WTC11 (cell line): ENCODE data around the gene LRRC8A. TPM values are rescaled to one million over a fixed set of nuclear protein-coding genes. Genes with fewer than 3 reads are reported as not detected.

Experiments used
- ATAC-seq: fragments of 200-7000 bp; cut with Tn5 transposase; 2 replicates; pipeline ENCODE4 v1.10.0; 2021; ENCODE audit warnings: mild to moderate bottlenecking, moderate library complexity
- CTCF ChIA-PET: fragments of 300-600 bp; sonication (Branson Sonifier 250); formaldehyde crosslinking; loops from one replicate; lab custom pipeline; 2021; ENCODE audit warnings: antibody characterized with exemption; lab: Charles Lee
- POLR2A ChIA-PET: fragments of 350-600 bp; sonication (Branson Sonifier 250); formaldehyde crosslinking; loops from one replicate; lab custom pipeline; 2021; ENCODE audit warnings: antibody characterized with exemption; lab: Charles Lee
- DNase-seq: peaks from one replicate; pipeline ENCODE4 v3.0.0; 2021; ENCODE audit warnings: low spot score
- H3K27ac Mint-ChIP-seq: 2 replicates; pipeline ENCODE4 v1.8.0; 2021; ENCODE audit warnings: mixed read lengths
- H3K27me3 Mint-ChIP-seq: 2 replicates; pipeline ENCODE4 v1.8.0; 2021; ENCODE audit warnings: low read depth, mild to moderate bottlenecking, moderate library complexity, mixed read lengths
- H3K36me3 Mint-ChIP-seq: 2 replicates; pipeline ENCODE4 v1.8.0; 2021; ENCODE audit warnings: mixed read lengths
- H3K4me1 Mint-ChIP-seq: 2 replicates; pipeline ENCODE4 v1.8.0; 2022; ENCODE audit warnings: mixed read lengths
- H3K4me3 Mint-ChIP-seq: 2 replicates; pipeline ENCODE4 v1.8.0; 2021; ENCODE audit warnings: mild to moderate bottlenecking, moderate library complexity, mixed read lengths
- H3K9me3 Mint-ChIP-seq: 2 replicates; pipeline ENCODE4 v1.8.0; 2021; ENCODE audit warnings: mixed read lengths
- ETV6 ChIP-seq: sonication (generic); formaldehyde crosslinking; IDR thresholded peaks from 2 replicates; pipeline ENCODE4 v1.8.1; 2022; ENCODE audit warnings: mild to moderate bottlenecking, missing genetic modification reagents
- FOXP1 ChIP-seq: sonication (generic); formaldehyde crosslinking; IDR thresholded peaks from 2 replicates; pipeline ENCODE4 v1.8.0; 2022; ENCODE audit warnings: missing genetic modification reagents, mild to moderate bottlenecking, moderate library complexity, borderline replicate concordance
- IRF2 ChIP-seq: sonication (generic); formaldehyde crosslinking; IDR thresholded peaks from 2 replicates; pipeline ENCODE4 v1.8.0; 2022; ENCODE audit warnings: low read depth, missing genetic modification reagents, borderline replicate concordance
- MXD4 ChIP-seq: fragments of 250-450 bp; sonication (Bioruptor Pico); IDR thresholded peaks from 2 replicates; pipeline ENCODE4 v1.8.0; 2021; ENCODE audit warnings: mild to moderate bottlenecking, moderate library complexity, borderline replicate concordance
- RELA ChIP-seq: sonication (generic); formaldehyde crosslinking; IDR thresholded peaks from 2 replicates; pipeline ENCODE4 v1.8.1; 2022; ENCODE audit warnings: missing genetic modification reagents, mild to moderate bottlenecking, borderline replicate concordance
- SMAD3 ChIP-seq: sonication (generic); formaldehyde crosslinking; IDR thresholded peaks from 2 replicates; pipeline ENCODE4 v1.8.0; 2022; ENCODE audit warnings: missing genetic modification reagents, mild to moderate bottlenecking, borderline replicate concordance
- SOX15 ChIP-seq: fragments of 250-450 bp; sonication (Bioruptor Pico); IDR thresholded peaks from 2 replicates; pipeline ENCODE4 v1.9.0; 2021; ENCODE audit warnings: mild to moderate bottlenecking
- SP1 ChIP-seq: sonication (generic); formaldehyde crosslinking; conservative IDR thresholded peaks from 2 replicates; pipeline ENCODE4 v1.8.1; 2022; ENCODE audit warnings: missing genetic modification reagents
- TCF7 ChIP-seq: sonication (generic); formaldehyde crosslinking; IDR thresholded peaks from 2 replicates; pipeline ENCODE4 v1.8.0; 2022; ENCODE audit warnings: mild to moderate bottlenecking, low read depth, missing genetic modification reagents, moderate library complexity
- TEAD1 ChIP-seq: sonication (generic); formaldehyde crosslinking; IDR thresholded peaks from 2 replicates; pipeline ENCODE4 v1.8.0; 2022; ENCODE audit warnings: mild to moderate bottlenecking, missing genetic modification reagents
- ZBTB21 ChIP-seq: sonication (generic); formaldehyde crosslinking; IDR thresholded peaks from 2 replicates; pipeline ENCODE4 v1.8.1; 2023; ENCODE audit warnings: mild to moderate bottlenecking, missing genetic modification reagents, borderline replicate concordance
- ZNF138 ChIP-seq: sonication (generic); formaldehyde crosslinking; conservative IDR thresholded peaks from 2 replicates; pipeline ENCODE4 v1.8.1; 2022; ENCODE audit warnings: mild to moderate bottlenecking, moderate library complexity, missing genetic modification reagents
- ZNF219 ChIP-seq: sonication (generic); formaldehyde crosslinking; IDR thresholded peaks from 2 replicates; pipeline ENCODE4 v1.8.0; 2023; ENCODE audit warnings: missing genetic modification reagents, mild to moderate bottlenecking, borderline replicate concordance
- ZNF317 ChIP-seq: sonication (generic); formaldehyde crosslinking; IDR thresholded peaks from 2 replicates; pipeline ENCODE4 v1.8.1; 2023; ENCODE audit warnings: low read depth, mild to moderate bottlenecking, moderate library complexity, missing genetic modification reagents, borderline replicate concordance
- ZNF396 ChIP-seq: fragments of 250-450 bp; sonication (Bioruptor Pico); IDR thresholded peaks from 2 replicates; pipeline ENCODE4 v1.8.0; 2021; ENCODE audit warnings: mild to moderate bottlenecking, moderate library complexity, borderline replicate concordance
- total RNA-seq: library from RNA; stranded (reverse); gene quantifications from 3 replicates; pipeline ENCODE4 v1.2.3, GENCODE V29; 2021
- TF ChIP-seq, protein P1 (sequence below): sonication (generic); formaldehyde crosslinking; IDR thresholded peaks from 2 replicates; pipeline ENCODE4 v1.8.0; 2022; ENCODE audit warnings: mild to moderate bottlenecking, missing genetic modification reagents
- TF ChIP-seq, protein P2 (sequence below): sonication (generic); formaldehyde crosslinking; IDR thresholded peaks from 2 replicates; pipeline ENCODE4 v1.8.0; 2022; ENCODE audit warnings: mild to moderate bottlenecking, missing genetic modification reagents
- TF ChIP-seq, protein P3 (sequence below): sonication (generic); formaldehyde crosslinking; IDR thresholded peaks from 2 replicates; pipeline ENCODE4 v1.8.1; 2022; ENCODE audit warnings: mild to moderate bottlenecking, moderate library complexity, missing genetic modification reagents
- TF ChIP-seq, protein P4 (sequence below): fragments of 250-450 bp; sonication (Bioruptor Pico); IDR thresholded peaks from 2 replicates; pipeline ENCODE4 v1.9.0; 2021; ENCODE audit warnings: moderate library complexity, mild to moderate bottlenecking, inconsistent platforms, borderline replicate concordance
- TF ChIP-seq, protein P5 (sequence below): sonication (generic); formaldehyde crosslinking; IDR thresholded peaks from 2 replicates; pipeline ENCODE4 v1.8.1; 2022; ENCODE audit warnings: missing genetic modification reagents, borderline replicate concordance
- TF ChIP-seq, protein P6 (sequence below): fragments of 250-450 bp; sonication (Bioruptor Pico); IDR thresholded peaks from 2 replicates; pipeline ENCODE4 v2.1.2; 2022; ENCODE audit warnings: mild to moderate bottlenecking, moderate library complexity
- TF ChIP-seq, protein P7 (sequence below): sonication (generic); formaldehyde crosslinking; IDR thresholded peaks from 2 replicates; pipeline ENCODE4 v1.8.1; 2022; ENCODE audit warnings: low read depth, mild to moderate bottlenecking, moderate library complexity, missing genetic modification reagents, borderline replicate concordance

The LRRC8A gene
- total RNA-seq, 1 experiment from 2014 or later, result 83.5 TPM

DNA sequence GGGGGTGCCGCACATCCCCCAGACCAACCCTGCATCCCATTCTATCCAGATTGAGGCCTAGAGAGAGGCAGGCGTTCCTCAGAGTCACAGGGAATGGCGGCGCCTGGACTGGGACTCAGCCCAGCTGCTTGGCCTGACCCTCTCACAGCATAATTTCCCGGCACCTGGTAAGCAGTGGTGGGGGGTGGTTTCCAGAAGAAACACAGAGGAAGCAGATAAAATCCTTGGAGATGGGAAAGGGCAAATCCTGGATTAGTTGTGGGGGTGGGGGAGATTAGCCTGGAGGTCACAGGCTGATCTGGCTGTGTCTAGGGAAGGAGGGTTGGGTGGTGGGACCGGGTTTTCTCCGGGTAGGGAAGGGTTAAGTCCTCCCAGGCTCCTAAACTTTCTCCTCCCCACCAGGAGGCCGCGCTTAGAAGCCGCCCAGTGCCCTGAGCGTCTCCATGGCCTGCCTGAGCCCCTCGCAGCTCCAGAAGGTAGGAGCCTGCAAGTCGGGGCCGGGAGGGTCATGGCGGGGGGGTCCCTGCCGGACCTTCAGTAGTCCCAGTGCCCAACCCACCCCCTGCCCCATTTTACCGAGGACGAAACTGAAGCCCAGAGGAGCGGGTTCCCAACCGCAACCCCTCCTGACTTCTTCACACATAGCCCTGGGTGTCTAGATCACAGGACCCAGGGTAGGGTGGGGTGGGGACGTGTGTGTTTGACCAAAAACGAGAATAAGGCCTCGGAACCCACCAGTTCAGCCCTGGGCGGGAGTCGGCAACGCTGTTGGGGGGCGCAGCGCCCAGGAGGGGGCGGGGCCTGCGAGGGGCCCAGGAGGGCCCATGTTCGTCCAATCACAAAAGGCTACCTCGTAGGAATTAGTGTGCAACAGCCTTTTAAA, 40.2 kb downstream of the LRRC8A start:
- Mint-ChIP-seq H3K27me3 (no peaks in the 10 kb centered on the region), H3K27ac (peak overlapping the region; percentile 69), H3K9me3 (no peaks in the 10 kb centered on the region), H3K36me3 (peaks cover 14% of the 10 kb centered on the region), H3K4me3 (peak overlapping the region; percentile 75), H3K4me1 (peaks cover 12% of the 10 kb centered on the region)
- peak; percentile 65; the same call in 1 of the 2 replicates for TF ChIP-seq ETV6 (CRISPR knock-in tag)
- TF ChIP-seq, protein P1, sequence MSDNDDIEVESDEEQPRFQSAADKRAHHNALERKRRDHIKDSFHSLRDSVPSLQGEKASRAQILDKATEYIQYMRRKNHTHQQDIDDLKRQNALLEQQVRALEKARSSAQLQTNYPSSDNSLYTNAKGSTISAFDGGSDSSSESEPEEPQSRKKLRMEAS (CRISPR knock-in tag), result peak; percentile 32; the same call in 1 of the 2 replicates
- TF ChIP-seq SOX15 (CRISPR knock-in tag), result no peak
- TF ChIP-seq FOXP1, result peak; percentile 56; the same call in 1 of the 2 replicates
- no peak for TF ChIP-seq IRF2 (CRISPR knock-in tag)
- TF ChIP-seq, protein P2, sequence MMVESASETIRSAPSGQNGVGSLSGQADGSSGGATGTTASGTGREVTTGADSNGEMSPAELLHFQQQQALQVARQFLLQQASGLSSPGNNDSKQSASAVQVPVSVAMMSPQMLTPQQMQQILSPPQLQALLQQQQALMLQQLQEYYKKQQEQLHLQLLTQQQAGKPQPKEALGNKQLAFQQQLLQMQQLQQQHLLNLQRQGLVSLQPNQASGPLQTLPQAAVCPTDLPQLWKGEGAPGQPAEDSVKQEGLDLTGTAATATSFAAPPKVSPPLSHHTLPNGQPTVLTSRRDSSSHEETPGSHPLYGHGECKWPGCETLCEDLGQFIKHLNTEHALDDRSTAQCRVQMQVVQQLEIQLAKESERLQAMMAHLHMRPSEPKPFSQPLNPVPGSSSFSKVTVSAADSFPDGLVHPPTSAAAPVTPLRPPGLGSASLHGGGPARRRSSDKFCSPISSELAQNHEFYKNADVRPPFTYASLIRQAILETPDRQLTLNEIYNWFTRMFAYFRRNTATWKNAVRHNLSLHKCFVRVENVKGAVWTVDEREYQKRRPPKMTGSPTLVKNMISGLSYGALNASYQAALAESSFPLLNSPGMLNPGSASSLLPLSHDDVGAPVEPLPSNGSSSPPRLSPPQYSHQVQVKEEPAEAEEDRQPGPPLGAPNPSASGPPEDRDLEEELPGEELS (CRISPR knock-in tag), result 0 out of 2 replicates have a peak, but pooled peaks have one; percentile 47
- no peak for TF ChIP-seq ZNF396 (CRISPR knock-in tag)
- peak; percentile 86 for ATAC-seq
- ChIA-PET POLR2A (no interaction called here), CTCF (interaction anchor here (0.6 to 1.9 kb wide), 8 partner anchors 31 to 1493 kb away, joined by 3 to 5 read pairs (median 4); partner anchors contain the start of genes ENDOG and SH3GLB2)
- peak; percentile 72 for DNase-seq

DNA sequence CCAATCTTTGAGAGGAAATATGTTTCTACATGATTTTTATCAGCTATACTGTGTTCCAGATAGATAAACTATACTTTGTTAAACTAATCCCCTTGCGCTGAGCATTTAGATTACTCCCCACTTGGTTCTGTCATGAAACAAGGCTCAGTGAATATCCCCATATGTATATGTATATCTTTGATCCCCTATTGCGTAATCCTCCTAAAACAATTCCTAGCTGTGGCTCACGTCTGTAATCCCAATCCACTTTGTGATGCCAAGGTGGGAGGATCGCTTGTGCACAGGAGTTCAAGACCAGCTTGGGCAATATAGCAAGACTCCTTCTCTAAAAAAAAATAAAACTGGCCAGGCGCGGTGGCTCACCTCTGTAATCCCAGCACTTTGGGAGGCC, 41.6 kb downstream of the LRRC8A start:
- Mint-ChIP-seq H3K36me3 (0 out of 2 replicates have a peak, but pooled peaks cover 4% of the 10 kb centered on the region), H3K4me1 (peaks cover 18% of the 10 kb centered on the region), H3K9me3 (no peaks in the 10 kb centered on the region), H3K27ac (no peak overlapping the region), H3K27me3 (no peaks in the 10 kb centered on the region), H3K4me3 (peak overlapping the region; percentile 75)
- CTCF ChIA-PET, result interaction anchor here (0.6 to 1.4 kb wide), 3 partner anchors 46 to 105 kb away, joined by 3 to 4 read pairs (median 3); partner anchors contain the start of genes ENDOG and SH3GLB2
- DNase-seq, result no peak
- POLR2A ChIA-PET, result no interaction called here
- no peak for TF ChIP-seq SMAD3
- TF ChIP-seq RELA (CRISPR knock-in tag), result no peak
- TF ChIP-seq, protein P3, sequence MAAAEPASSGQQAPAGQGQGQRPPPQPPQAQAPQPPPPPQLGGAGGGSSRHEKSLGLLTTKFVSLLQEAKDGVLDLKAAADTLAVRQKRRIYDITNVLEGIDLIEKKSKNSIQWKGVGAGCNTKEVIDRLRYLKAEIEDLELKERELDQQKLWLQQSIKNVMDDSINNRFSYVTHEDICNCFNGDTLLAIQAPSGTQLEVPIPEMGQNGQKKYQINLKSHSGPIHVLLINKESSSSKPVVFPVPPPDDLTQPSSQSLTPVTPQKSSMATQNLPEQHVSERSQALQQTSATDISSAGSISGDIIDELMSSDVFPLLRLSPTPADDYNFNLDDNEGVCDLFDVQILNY (CRISPR knock-in tag), result no peak
- TF ChIP-seq, protein P4, sequence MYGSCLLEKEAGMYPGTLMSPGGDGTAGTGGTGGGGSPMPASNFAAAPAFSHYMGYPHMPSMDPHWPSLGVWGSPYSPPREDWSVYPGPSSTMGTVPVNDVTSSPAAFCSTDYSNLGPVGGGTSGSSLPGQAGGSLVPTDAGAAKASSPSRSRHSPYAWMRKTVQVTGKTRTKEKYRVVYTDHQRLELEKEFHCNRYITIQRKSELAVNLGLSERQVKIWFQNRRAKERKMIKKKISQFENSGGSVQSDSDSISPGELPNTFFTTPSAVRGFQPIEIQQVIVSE, result no peak
- TF ChIP-seq TCF7, result no peak
- TF ChIP-seq SP1 (CRISPR knock-in tag), result no peak
- TF ChIP-seq, protein P5, sequence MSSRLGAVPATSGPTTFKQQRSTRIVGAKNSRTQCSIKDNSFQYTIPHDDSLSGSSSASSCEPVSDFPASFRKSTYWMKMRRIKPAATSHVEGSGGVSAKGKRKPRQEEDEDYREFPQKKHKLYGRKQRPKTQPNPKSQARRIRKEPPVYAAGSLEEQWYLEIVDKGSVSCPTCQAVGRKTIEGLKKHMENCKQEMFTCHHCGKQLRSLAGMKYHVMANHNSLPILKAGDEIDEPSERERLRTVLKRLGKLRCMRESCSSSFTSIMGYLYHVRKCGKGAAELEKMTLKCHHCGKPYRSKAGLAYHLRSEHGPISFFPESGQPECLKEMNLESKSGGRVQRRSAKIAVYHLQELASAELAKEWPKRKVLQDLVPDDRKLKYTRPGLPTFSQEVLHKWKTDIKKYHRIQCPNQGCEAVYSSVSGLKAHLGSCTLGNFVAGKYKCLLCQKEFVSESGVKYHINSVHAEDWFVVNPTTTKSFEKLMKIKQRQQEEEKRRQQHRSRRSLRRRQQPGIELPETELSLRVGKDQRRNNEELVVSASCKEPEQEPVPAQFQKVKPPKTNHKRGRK (CRISPR knock-in tag), result no peak
- TF ChIP-seq ZBTB21 (CRISPR knock-in tag), result no peak
- TF ChIP-seq MXD4 (CRISPR knock-in tag), result no peak
- TF ChIP-seq, protein P6, sequence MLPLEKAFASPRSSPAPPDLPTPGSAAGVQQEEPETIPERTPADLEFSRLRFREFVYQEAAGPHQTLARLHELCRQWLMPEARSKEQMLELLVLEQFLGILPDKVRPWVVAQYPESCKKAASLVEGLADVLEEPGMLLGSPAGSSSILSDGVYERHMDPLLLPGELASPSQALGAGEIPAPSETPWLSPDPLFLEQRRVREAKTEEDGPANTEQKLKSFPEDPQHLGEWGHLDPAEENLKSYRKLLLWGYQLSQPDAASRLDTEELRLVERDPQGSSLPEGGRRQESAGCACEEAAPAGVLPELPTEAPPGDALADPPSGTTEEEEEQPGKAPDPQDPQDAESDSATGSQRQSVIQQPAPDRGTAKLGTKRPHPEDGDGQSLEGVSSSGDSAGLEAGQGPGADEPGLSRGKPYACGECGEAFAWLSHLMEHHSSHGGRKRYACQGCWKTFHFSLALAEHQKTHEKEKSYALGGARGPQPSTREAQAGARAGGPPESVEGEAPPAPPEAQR (CRISPR knock-in tag), result no peak
- TF ChIP-seq TEAD1 (CRISPR knock-in tag), result no peak
- TF ChIP-seq, protein P7, sequence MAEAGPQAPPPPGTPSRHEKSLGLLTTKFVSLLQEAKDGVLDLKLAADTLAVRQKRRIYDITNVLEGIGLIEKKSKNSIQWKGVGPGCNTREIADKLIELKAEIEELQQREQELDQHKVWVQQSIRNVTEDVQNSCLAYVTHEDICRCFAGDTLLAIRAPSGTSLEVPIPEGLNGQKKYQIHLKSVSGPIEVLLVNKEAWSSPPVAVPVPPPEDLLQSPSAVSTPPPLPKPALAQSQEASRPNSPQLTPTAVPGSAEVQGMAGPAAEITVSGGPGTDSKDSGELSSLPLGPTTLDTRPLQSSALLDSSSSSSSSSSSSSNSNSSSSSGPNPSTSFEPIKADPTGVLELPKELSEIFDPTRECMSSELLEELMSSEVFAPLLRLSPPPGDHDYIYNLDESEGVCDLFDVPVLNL (CRISPR knock-in tag), result no peak
- no peak for TF ChIP-seq FOXP1
- TF ChIP-seq ZNF317 (CRISPR knock-in tag), result no peak
- TF ChIP-seq ZNF396 (CRISPR knock-in tag), result no peak
- TF ChIP-seq ZNF219, result no peak
- TF ChIP-seq ZNF138, result no peak
- no peak for ATAC-seq
